ENCODE measurements around the gene ARIH2.

ARIH2 gene

DNA sequence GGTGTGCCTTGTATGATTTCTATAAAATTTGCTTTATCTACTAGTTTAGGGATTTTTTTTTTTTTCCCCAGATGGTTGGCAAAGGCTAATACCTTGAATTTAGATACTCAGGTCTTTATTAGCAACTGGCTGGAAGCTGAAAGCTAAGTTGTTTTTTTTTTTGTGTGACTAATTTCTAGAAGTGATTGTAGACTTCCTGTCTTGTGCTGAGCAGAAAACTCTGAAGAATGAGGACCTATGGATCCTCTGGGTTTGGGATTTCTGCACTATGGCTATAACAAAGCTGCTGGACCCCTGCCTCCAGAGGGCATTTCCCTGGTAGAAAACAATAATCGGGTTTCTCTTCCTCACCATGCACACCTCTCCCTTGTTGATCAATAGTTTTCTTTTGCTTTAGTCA, 10.0 kb downstream of the ARIH2 start:
- no peak for DNase-seq (ENCODE audit: low read depth, low spot score)

DNA sequence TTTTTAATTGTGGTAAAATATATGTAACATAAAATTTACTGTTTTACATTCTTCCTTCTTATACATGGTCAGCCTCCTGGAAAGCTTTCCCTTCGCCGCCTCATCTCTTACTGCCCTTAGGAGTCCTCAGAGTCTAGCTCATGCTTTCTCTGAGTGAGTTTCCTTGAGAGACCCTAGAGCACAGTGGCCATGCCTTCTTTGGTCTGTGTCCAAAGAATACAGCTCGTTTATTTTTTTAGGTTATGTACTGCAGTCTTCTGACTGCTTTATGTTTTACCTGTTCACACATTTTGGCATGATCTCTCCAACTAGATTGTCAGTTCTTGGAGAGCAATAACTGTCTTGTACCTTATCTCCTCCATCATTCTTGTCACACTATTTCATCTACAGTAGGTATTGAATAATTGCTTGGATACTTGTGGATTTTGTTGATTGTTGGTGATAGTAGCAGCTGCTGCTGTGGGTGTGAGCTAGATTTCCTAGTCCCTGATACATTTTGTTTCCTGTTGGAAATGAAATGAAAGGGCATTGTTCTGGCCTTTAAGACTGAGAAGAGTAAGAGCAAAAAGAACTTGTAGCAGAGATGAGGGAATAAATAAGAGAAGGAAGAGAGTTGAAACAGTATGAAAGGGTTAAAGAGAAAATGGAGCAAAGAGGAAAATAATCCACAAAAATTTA, 10.9 kb downstream of the ARIH2 start:
- DNase-seq (ENCODE audit: low read depth, low spot score), result no peak

DNA sequence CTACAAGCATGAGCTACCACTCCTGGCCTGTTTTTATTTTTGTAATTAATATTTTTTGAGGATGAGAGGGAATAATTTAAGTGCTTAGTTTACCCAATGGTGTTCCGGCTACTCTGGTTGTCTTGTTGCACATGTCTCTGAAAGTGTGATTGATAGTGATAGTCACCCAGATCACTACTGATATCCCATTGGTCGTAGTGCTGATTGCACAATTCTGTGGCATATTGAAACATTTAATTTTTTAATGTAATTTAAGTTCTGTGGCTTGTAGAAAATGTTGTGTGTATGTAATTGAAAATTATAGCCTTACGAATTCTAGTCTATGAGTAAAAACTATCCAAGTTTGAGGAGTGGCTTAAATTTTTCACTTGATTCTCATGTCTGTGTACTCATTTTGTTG, 11.9 kb downstream of the ARIH2 start:
- DNase-seq (ENCODE audit: low read depth, low spot score), result no peak

GRCh38 chr3:48931944-48932580, 13.4 kb downstream of the ARIH2 start:
- no peak for DNase-seq (ENCODE audit: low read depth, low spot score)

- DNase-seq (ENCODE audit: low read depth, low spot score), result no peak
These were observed 15.8 kb downstream of the ARIH2 start for GRCh38 chr3:48934333-48934991.

GRCh38 chr3:48935530-48935929, 16.9 kb downstream of the ARIH2 start:
- DNase-seq (ENCODE audit: low read depth, low spot score), result no peak

- no peak for DNase-seq (ENCODE audit: low read depth, low spot score)
These were observed 19.5 kb downstream of the ARIH2 start for GRCh38 chr3:48938156-48938555.

GRCh38 chr3:48938689-48939088, 20.0 kb downstream of the ARIH2 start:
- DNase-seq (ENCODE audit: low read depth, low spot score), result no peak

DNA sequence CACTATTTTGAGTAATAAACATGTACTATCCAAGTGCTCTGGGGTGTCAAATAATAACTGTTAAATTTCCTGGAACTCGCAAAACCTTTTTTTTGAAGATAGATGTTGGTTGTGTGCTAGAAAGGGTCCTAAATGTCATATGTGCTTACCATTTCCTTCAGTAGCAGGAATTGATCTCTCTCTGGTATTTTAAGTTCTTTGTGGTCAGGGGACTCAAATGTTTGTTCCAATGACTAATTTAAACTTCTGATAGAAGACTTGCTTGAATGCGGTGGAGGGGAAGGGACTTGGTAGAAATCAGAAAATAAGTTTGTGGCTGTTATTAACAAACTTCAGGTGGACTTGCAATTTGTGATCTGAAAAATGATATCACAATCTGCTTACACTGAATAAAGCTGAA, 26.8 kb downstream of the ARIH2 start:
- DNase-seq (ENCODE audit: low read depth, low spot score), result no peak

DNA sequence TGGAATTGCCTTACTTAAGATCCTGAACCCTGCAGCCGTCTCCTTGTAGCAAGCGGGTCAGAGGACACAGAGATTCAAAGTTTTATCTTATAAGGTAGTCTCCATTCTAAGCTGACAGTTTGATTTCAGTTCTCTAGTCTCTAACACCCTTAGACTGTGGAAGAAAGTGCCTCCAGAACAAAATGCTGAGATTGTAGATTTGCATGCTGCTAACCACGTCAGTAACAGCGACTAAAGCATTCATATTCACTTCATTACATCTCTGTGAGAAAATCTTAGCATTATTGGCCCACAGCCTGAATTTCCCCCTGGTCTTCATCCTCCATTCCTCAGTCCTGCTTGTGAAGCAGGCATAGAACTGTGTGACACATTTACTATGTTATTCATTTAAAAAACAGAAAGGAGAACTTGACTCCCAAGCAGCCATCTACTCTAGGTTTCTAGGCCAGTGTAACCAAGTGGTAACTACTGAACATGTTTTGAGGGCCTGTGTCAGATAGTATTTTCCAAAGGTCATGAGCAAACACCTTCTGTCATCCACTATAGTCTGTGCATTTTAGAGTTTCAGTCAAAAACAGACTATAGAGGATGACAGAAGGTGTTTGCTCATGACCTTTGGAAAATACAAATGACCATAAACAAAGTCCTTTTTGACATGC, 27.4 kb downstream of the ARIH2 start:
- DNase-seq (ENCODE audit: low read depth, low spot score), result no peak

GRCh38 chr3:48949376-48949717, 30.7 kb downstream of the ARIH2 start:
- no peak for DNase-seq (ENCODE audit: low read depth, low spot score)

DNA sequence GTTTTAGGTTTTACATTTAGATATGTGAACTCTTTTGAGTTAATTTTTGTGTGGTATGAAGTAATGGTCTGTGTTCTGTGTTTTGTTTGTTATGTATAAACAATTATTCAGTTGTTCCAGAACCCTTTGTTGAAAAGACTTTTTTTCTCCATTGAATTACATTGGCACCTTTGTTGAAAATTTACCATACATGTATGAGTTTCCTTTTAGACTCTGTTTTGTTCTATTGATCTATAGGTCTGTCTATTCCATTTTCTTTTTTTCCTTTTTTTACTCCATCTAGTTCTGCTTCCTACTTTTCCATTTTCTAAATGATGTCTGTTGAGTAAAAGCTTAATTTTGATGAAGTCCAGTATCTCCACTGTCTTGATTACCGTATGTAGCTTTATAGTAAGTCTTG, 31.4 kb downstream of the ARIH2 start:
- DNase-seq (ENCODE audit: low read depth, low spot score), result no peak

GRCh38 chr3:48951764-48952163, 33.1 kb downstream of the ARIH2 start:
- DNase-seq (ENCODE audit: low read depth, low spot score), result no peak

- DNase-seq (ENCODE audit: low read depth, low spot score), result no peak
These were observed 34.0 kb downstream of the ARIH2 start for GRCh38 chr3:48952510-48953118.

- DNase-seq (ENCODE audit: low read depth, low spot score), result no peak
These were observed 38.5 kb downstream of the ARIH2 start for GRCh38 chr3:48957006-48957705.

GRCh38 chr3:48960841-48961413, 42.3 kb downstream of the ARIH2 start:
- DNase-seq (ENCODE audit: low read depth, low spot score), result no peak

DNA sequence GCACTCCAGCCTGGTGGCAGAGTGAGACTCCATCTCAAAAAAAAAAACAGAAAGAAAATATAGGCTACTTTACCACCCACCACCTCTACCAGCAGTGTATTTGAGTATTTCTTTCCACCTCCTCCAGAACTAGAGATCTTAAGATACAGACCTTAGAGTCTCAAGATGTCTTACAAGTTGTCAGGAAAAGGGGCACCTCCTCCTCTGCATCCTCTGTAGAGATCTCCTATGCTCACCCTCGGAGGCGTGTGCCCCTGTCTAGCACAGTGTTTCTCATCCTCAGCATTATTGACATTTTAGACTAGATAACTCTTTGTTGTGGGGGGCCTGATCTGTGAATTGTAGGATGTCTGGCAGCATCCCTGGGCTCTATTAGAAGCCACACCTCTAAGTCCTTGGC, 43.7 kb downstream of the ARIH2 start:
- no peak for DNase-seq (ENCODE audit: low read depth, low spot score)

DNA sequence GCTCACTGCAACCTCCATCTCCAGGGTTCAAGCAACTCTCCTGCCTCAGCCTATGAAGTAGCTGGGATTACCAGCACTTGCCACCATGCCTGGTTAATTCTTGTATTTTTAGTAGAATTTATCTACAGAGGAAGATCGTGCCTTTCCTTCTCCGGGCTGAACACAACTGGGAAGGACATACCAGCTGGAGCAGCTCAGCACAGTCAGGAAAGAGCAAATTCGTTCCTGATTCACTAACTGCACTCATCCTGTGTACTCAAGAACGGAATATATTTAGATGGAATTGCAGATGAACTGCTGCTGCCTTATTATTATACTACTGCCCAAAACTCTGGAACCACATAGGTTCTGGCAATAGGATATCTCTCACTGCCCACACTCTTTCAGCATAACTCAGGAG, 44.3 kb downstream of the ARIH2 start:
- no peak for DNase-seq (ENCODE audit: low read depth, low spot score)

GRCh38 chr3:48963591-48963990, 44.9 kb downstream of the ARIH2 start:
- no peak for DNase-seq (ENCODE audit: low read depth, low spot score)

DNA sequence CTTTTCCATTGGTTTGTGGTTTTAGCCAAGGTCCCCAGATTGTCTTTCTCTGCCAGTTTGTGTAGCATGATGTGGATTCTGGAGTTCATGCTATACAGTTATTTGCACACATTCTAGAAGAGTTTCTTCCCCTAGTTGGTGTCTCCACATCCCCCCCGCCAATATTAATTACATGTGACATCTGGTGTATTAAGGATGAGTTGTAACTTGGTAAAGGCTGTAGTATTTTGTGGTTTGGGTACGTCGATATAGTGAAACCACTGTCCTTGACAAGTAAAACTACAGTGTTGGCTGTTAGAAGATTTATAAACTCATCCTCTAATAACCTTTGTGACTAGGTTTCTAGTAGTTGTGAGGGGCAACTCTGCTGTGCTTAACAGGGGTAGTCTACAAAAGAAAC, 47.7 kb downstream of the ARIH2 start:
- DNase-seq (ENCODE audit: low read depth, low spot score), result no peak

- DNase-seq (ENCODE audit: low read depth, low spot score), result no peak
These were observed 48.3 kb downstream of the ARIH2 start for GRCh38 chr3:48966876-48967361.
